Endothelial cell of coronary artery (primary cell): ENCODE results near the gene PTCD2. TPM values are rescaled to one million over a fixed set of nuclear protein-coding genes. Genes with fewer than 3 reads are reported as not detected.

Experiments used
- total RNA-seq: library from RNA; depleted of rRNA; stranded (reverse); fragments of >200 nt; gene quantifications from 2 replicates; pipeline ENCODE4 v1.2.3, GENCODE V29; 2014

PTCD2 gene, protein sequence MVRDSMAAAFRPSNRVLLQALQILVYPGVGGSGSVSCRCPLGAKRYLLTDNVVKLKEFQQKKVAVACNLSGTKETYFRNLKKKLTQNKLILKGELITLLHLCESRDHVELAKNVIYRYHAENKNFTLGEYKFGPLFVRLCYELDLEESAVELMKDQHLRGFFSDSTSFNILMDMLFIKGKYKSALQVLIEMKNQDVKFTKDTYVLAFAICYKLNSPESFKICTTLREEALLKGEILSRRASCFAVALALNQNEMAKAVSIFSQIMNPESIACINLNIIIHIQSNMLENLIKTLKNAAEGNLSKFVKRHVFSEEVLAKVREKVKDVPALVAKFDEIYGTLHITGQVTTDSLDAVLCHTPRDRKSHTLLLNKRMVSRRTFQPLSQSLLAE
- 4.3 and 5.6 TPM in 2 replicates for total RNA-seq

DNA sequence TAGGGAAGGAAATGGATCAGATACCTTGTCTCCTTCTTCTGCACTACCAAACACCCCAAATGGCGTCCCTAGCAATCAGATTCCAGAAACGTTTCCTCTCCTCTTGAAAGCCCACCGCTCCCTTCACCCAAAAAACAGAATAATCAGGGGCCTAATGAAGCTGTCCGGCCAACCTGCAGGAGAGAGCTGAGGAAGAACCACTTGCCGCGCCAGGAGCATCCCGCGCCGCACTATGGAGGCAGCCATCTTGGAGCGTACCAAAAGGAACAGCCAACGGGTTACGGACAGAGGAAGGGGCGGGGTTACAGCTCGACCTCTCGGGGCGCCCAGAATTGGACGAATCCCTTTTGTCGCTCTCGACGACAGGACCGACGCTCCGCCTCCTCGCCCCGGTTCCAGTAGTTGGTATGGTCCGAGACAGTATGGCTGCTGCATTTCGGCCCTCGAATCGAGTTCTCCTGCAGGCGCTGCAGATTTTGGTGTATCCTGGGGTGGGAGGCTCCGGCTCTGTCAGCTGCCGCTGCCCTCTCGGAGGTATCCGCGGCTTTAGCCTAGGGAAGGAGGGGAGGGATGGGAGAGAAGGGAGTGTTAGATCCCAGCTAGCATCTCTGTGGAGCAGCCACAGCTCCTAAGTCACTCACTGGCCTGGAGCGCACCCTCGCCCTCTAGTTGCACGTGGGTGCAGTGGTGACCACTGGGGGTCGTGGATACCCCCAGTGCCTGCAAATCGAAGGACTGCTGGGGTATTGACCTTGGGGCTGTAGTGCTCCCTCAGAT lies at the start of gene PTCD2, which contains the start of gene MRPS27:
Gene PTCD2, plus strand, starts transcription at position 398 of the 777 bp plus-strand sequence. Its CDS starts 10 bp downstream, at position 408.
Gene MRPS27, minus strand, starts transcription at position 265 of the 777 bp plus-strand sequence. Its CDS starts 19 bp downstream, at position 246.

Other genes with a start within 250 kb of the PTCD2 start
- 84.9 and 109 TPM in 2 replicates for gene MAP1B, start 212.9 kb upstream of the PTCD2 start, total RNA-seq
- 64.2 and 70.6 TPM in 2 replicates for gene MRPS27, start 133 bp upstream of the PTCD2 start, total RNA-seq
- 1.1 and 4.0 TPM in 2 replicates for gene ZNF366, start 187.0 kb downstream of the PTCD2 start, total RNA-seq